ENCODE results near the gene S1PR3. TPM values are rescaled to one million over a fixed set of nuclear protein-coding genes. Genes with fewer than 3 reads are reported as not detected.

Gene S1PR3
- total and polyA plus RNA-seq, 4 donors: 1.4 to 4.5 (median 2.9) TPM

GRCh38 chr9:89049646-89050045 lies 58.4 kb downstream of the S1PR3 start:
- no peak overlapping the region for H3K9ac ChIP-seq (ENCODE audit: low read depth in 1 of 2, low read length in 2 of 2)
- no peak for DNase-seq (ENCODE audit: low spot score)
- no peak overlapping the region for H3K27ac ChIP-seq (ENCODE audit: low read depth in 1 of 2, low read length in 2 of 2)
- WGBS: 88% methylated on average over 8 of the region's 8 CpGs
- H3K4me3 ChIP-seq (ENCODE audit: low read depth in 1 of 3, low read length in 3 of 3): no peak overlapping the region
- no peaks in the 10 kb centered on the region for H3K4me1 ChIP-seq (ENCODE audit: control insufficient read depth in 4 of 4, insufficient read depth in 4 of 4, low read length in 3 of 4)
- H3K27me3 ChIP-seq (ENCODE audit: control insufficient read depth in 4 of 4, insufficient read depth in 4 of 4, low read length in 3 of 4): no peaks in the 10 kb centered on the region
- TF ChIP-seq ZBTB33 (IDR thresholded peaks at IDR 0.05) (no peak), SP1 (IDR thresholded peaks at IDR 0.05) (no peak), GABPA (IDR thresholded peaks at IDR 0.05 in 1 of 2, conservative IDR thresholded peaks at IDR 0.05 in 1 of 2) (no peak), JUND (IDR thresholded peaks at IDR 0.05) (no peak), EGR1 (IDR thresholded peaks at IDR 0.05; ENCODE audit: low read depth in 2 of 2) (no peak), ATF3 (IDR thresholded peaks at IDR 0.05) (no peak), NR2F2 (IDR thresholded peaks at IDR 0.05) (no peak), CTCF (IDR thresholded peaks at IDR 0.05; ENCODE audit: low read depth, low read length, missing input control) (no peak), RXRA (IDR thresholded peaks at IDR 0.05) (no peak), HNF4A (conservative IDR thresholded peaks at IDR 0.05) (no peak), REST (IDR thresholded peaks at IDR 0.05) (no peak), MAX (IDR thresholded peaks at IDR 0.05) (no peak), HNF4G (IDR thresholded peaks at IDR 0.05) (no peak), FOXA2 (IDR thresholded peaks at IDR 0.05) (no peak), YY1 (IDR thresholded peaks at IDR 0.05) (no peak), TAF1 (conservative IDR thresholded peaks at IDR 0.05) (no peak), FOXA1 (IDR thresholded peaks at IDR 0.05) (no peak), RAD21 (IDR thresholded peaks at IDR 0.05) (no peak)
- no peaks in the 10 kb centered on the region for H3K9me3 ChIP-seq (ENCODE audit: control insufficient read depth in 4 of 4, low read length in 3 of 4)
- no peaks in the 10 kb centered on the region for H3K36me3 ChIP-seq (ENCODE audit: control insufficient read depth in 4 of 4, insufficient read depth in 3 of 4, low read depth in 1 of 4, low read length in 3 of 4)
